H9 (cell line): ENCODE results near the gene MATN1. TPM values are rescaled to one million over a fixed set of nuclear protein-coding genes. Genes with fewer than 3 reads are reported as not detected.

Source experiments
- DNase-seq: peaks from one replicate; pipeline ENCODE4 v3.0.0-alpha.2; 2017
- H2AFZ ChIP-seq: one replicate; pipeline ENCODE4 v1.6.1; 2013; ENCODE audit warnings: mild to moderate bottlenecking, low read length, control low read depth, moderate library complexity
- H2AK5ac ChIP-seq: 2 replicates; pipeline ENCODE4 v1.6.1; 2013; ENCODE audit warnings: low read length, control low read depth, mixed read lengths; ENCODE audit not compliant: insufficient read length
- H2BK120ac ChIP-seq: one replicate; pipeline ENCODE4 v1.6.1; 2013; ENCODE audit warnings: low read depth, mild to moderate bottlenecking, low read length, control low read depth, inconsistent platforms; ENCODE audit not compliant: poor library complexity, severe bottlenecking
- H2BK12ac ChIP-seq: 2 replicates; pipeline ENCODE4 v1.6.1; 2013; ENCODE audit warnings: low read length, control low read depth, mixed read lengths, low read depth; ENCODE audit not compliant: insufficient read length
- H2BK15ac ChIP-seq: 2 replicates; pipeline ENCODE4 v1.6.1; 2013; ENCODE audit warnings: low read depth, low read length, control low read depth
- H2BK20ac ChIP-seq: one replicate; pipeline ENCODE4 v1.6.1; 2013; ENCODE audit warnings: low read depth, mild to moderate bottlenecking, low read length, control low read depth, inconsistent platforms; ENCODE audit not compliant: poor library complexity, severe bottlenecking
- H2BK5ac ChIP-seq: 2 replicates; pipeline ENCODE4 v1.6.1; 2013; ENCODE audit warnings: low read length, control low read depth, mixed read lengths; ENCODE audit not compliant: insufficient read length
- H3K14ac ChIP-seq: 2 replicates; pipeline ENCODE4 v1.6.1; 2013; ENCODE audit warnings: low read length, control low read depth; ENCODE audit not compliant: insufficient read depth
- H3K18ac ChIP-seq: 2 replicates; pipeline ENCODE4 v1.6.1; 2013; ENCODE audit warnings: low read depth, mild to moderate bottlenecking, mixed read lengths, low read length, control low read depth; ENCODE audit not compliant: insufficient read length
- H3K23ac ChIP-seq: 2 replicates; pipeline ENCODE4 v1.6.1; 2013; ENCODE audit warnings: low read length, control low read depth, mixed read lengths, low read depth; ENCODE audit not compliant: insufficient read length
- H3K23me2 ChIP-seq: 2 replicates; pipeline ENCODE4 v1.6.1; 2013; ENCODE audit warnings: low read depth, mild to moderate bottlenecking, mixed read lengths, low read length, control low read depth; ENCODE audit not compliant: insufficient read length, poor library complexity, severe bottlenecking
- H3K27ac ChIP-seq: 2 replicates; pipeline ENCODE4 v1.5.1; 2013; ENCODE audit warnings: low read length, control low read depth, mixed read lengths, low read depth; ENCODE audit not compliant: insufficient read length
- H3K27me3 ChIP-seq: 2 replicates; pipeline ENCODE4 v1.6.1; 2013; ENCODE audit warnings: low read length, control low read depth, inconsistent platforms; ENCODE audit not compliant: insufficient read depth
- H3K4ac ChIP-seq: 2 replicates; pipeline ENCODE4 v1.6.1; 2013; ENCODE audit warnings: low read depth, mild to moderate bottlenecking, control low read depth, inconsistent platforms, low read length, moderate library complexity
- H3K4me1 ChIP-seq: 2 replicates; pipeline ENCODE4 v1.6.1; 2013; ENCODE audit warnings: low read length, control low read depth, inconsistent platforms; ENCODE audit not compliant: insufficient read depth
- H3K4me2 ChIP-seq: 2 replicates; pipeline ENCODE4 v1.6.1; 2013; ENCODE audit warnings: low read length, control low read depth, mixed read lengths; ENCODE audit not compliant: insufficient read length, insufficient read depth
- H3K56ac ChIP-seq: 2 replicates; pipeline ENCODE4 v1.6.1; 2013; ENCODE audit warnings: low read depth, mild to moderate bottlenecking, mixed read lengths, low read length, control low read depth; ENCODE audit not compliant: insufficient read length
- H3K79me1 ChIP-seq: 2 replicates; pipeline ENCODE4 v1.6.1; 2013; ENCODE audit warnings: low read depth, mild to moderate bottlenecking, moderate library complexity, low read length, control low read depth, inconsistent platforms; ENCODE audit not compliant: insufficient read depth, poor library complexity, severe bottlenecking
- H3K79me2 ChIP-seq: 2 replicates; pipeline ENCODE4 v1.6.1; 2013; ENCODE audit warnings: low read length, control low read depth, inconsistent platforms; ENCODE audit not compliant: insufficient read depth
- H3K9ac ChIP-seq: 2 replicates; pipeline ENCODE4 v1.6.1; 2013; ENCODE audit warnings: low read length, control low read depth, mixed read lengths; ENCODE audit not compliant: insufficient read length; ENCODE audit errors: extremely low read depth
- H3K9me3 ChIP-seq: one replicate; pipeline ENCODE4 v1.6.1; 2013; ENCODE audit warnings: low read depth, low read length, inconsistent platforms; ENCODE audit not compliant: control insufficient read depth
- H3T11ph ChIP-seq: one replicate; pipeline ENCODE4 v1.6.1; 2013; ENCODE audit warnings: mild to moderate bottlenecking, low read length, control low read depth, inconsistent platforms
- H4K20me1 ChIP-seq: one replicate; pipeline ENCODE4 v1.6.1; 2013; ENCODE audit not compliant: control insufficient read depth, insufficient read length, insufficient read depth
- H4K5ac ChIP-seq: 2 replicates; pipeline ENCODE4 v1.6.1; 2013; ENCODE audit warnings: low read depth, mild to moderate bottlenecking, mixed read lengths, low read length, control low read depth; ENCODE audit not compliant: insufficient read length
- H4K8ac ChIP-seq: replicated peaks from 2 replicates; pipeline ENCODE4 v1.6.1; 2013; ENCODE audit warnings: low read length, control low read depth, mixed read lengths, low read depth; ENCODE audit not compliant: insufficient read length
- H4K91ac ChIP-seq: 2 replicates; pipeline ENCODE4 v1.6.1; 2013; ENCODE audit warnings: low read depth, mild to moderate bottlenecking, moderate library complexity, mixed read lengths, low read length, control low read depth; ENCODE audit not compliant: insufficient read length
- H3K27ac Mint-ChIP-seq, 3 experiments: 2 replicates in 2 of 3; 3 replicates in 1 of 3; pipeline ENCODE4 v1.8.0; 2020 to 2021; ENCODE audit warnings: mixed read lengths in 3 of 3, mild to moderate bottlenecking in 1 of 3, moderate library complexity in 1 of 3
- H3K27me3 Mint-ChIP-seq: 2 replicates; pipeline ENCODE4 v1.8.0; 2021; ENCODE audit warnings: low read depth, mild to moderate bottlenecking, moderate library complexity, mixed read lengths
- H3K36me3 Mint-ChIP-seq, 3 experiments: 2 replicates in 2 of 3; 3 replicates in 1 of 3; pipeline ENCODE4 v1.8.0; 2020 to 2021; ENCODE audit warnings: low read depth in 3 of 3, mixed read lengths in 3 of 3; ENCODE audit not compliant: insufficient read depth in 1 of 3
- H3K4me1 Mint-ChIP-seq, 2 experiments: 2 replicates each; pipeline ENCODE4 v1.8.0; 2020; ENCODE audit warnings: mixed read lengths in 2 of 2
- H3K4me3 Mint-ChIP-seq, 2 experiments: 2 replicates in 1 of 2; 3 replicates in 1 of 2; pipeline ENCODE4 v1.8.0; 2020 to 2021; ENCODE audit warnings: mild to moderate bottlenecking in 2 of 2, mixed read lengths in 2 of 2, moderate library complexity in 1 of 2
- H3K9me3 Mint-ChIP-seq, 2 experiments: 2 replicates in 1 of 2; 3 replicates in 1 of 2; pipeline ENCODE4 v1.8.0; 2020; ENCODE audit warnings: mild to moderate bottlenecking in 2 of 2, mixed read lengths in 2 of 2, moderate library complexity in 1 of 2
- CTCF ChIP-seq: fragments of 200-600 bp; sonication (generic); conservative IDR thresholded peaks from 3 replicates; pipeline ENCODE4 v1.8.0; 2021; ENCODE audit warnings: antibody characterized with exemption, mild to moderate bottlenecking
- WGBS: extraction: QIAGEN DNeasy Blood & Tissue Kit; methylation state at CpG from one replicate; pipeline ENCODE4 v1.1.7; 2013; ENCODE audit warnings: missing lambda C conversion rate, low lambda C conversion rate, mixed read lengths; ENCODE audit not compliant: insufficient read length; ENCODE audit errors: extremely low coverage; 5-methylcytosine and 5-hydroxymethylcytosine counted together
- total RNA-seq: library from RNA; stranded (reverse); gene quantifications from 2 replicates; pipeline ENCODE4 v1.2.1, GENCODE V29; 2021

The MATN1 gene
- total RNA-seq, 1 experiment from 2014 or later: not detected

- Histone ChIP-seq H4K5ac (no peak overlapping the region), H3K9ac (no peak overlapping the region), H3K56ac (no peak overlapping the region), H3K14ac (no peak overlapping the region), H3K79me1 (no peaks in the 10 kb centered on the region), H2BK5ac (no peak overlapping the region), H4K20me1 (no peaks in the 10 kb centered on the region), H4K91ac (no peak overlapping the region), H3K79me2 (no peaks in the 10 kb centered on the region), H2BK12ac (no peak overlapping the region), H3K27me3 (no peaks in the 10 kb centered on the region), H2BK120ac (no peak overlapping the region), H3K4ac (no peak overlapping the region), H3K23me2 (no peaks in the 10 kb centered on the region), H2AK5ac (no peak overlapping the region), H3T11ph (no peak overlapping the region), H4K8ac (no peak overlapping the region), H2AFZ (no peak overlapping the region), H3K4me2 (no peak overlapping the region), H2BK20ac (no peak overlapping the region), H3K4me1 (no peaks in the 10 kb centered on the region), H2BK15ac (no peak overlapping the region), H3K27ac (no peak overlapping the region), H3K18ac (no peak overlapping the region), H3K23ac (no peak overlapping the region), H3K9me3 (no peaks in the 10 kb centered on the region)
- H3K27ac Mint-ChIP-seq: no peak overlapping the region
- H3K9me3 Mint-ChIP-seq: peaks cover 0 to 4% of the 10 kb centered on the region in 2 experiments; a peak in 2 of 5 replicates
- peaks cover 4% of the 10 kb centered on the region for H3K27me3 Mint-ChIP-seq
- peaks cover 26 to 35% of the 10 kb centered on the region in 2 experiments for H3K4me1 Mint-ChIP-seq
- no peak for TF ChIP-seq CTCF
- H3K36me3 Mint-ChIP-seq: peaks cover 0 to 5% (median 0%) of the 10 kb centered on the region in 3 experiments; a peak in 1 of 7 replicates
- no peak for DNase-seq
- no peak overlapping the region for H3K4me3 Mint-ChIP-seq
- WGBS: no CpG with 5 or more reads among the region's 17 CpGs
Measured at GRCh38 chr1:30756545-30757351, 33.4 kb upstream of the MATN1 start.
